Ishikawa (cell line): ENCODE results near the gene CAMTA1.

Source experiments
- CEBPB ChIP-seq: IDR thresholded peaks from 2 replicates; pipeline ENCODE4 v1.6.1; 2012
- CREB1 ChIP-seq: IDR thresholded peaks from 2 replicates; pipeline ENCODE4 v1.6.1; 2012; ENCODE audit warnings: low read depth
- EGR1 ChIP-seq: IDR thresholded peaks from 2 replicates; pipeline ENCODE4 v1.6.1; 2012
- EP300 ChIP-seq: IDR thresholded peaks from 2 replicates; pipeline ENCODE4 v1.6.1; 2012; ENCODE audit warnings: borderline replicate concordance
- FOXM1 ChIP-seq: IDR thresholded peaks from 2 replicates; pipeline ENCODE4 v1.6.1; 2012; ENCODE audit warnings: low read depth, borderline replicate concordance
- MAX ChIP-seq: IDR thresholded peaks from 2 replicates; pipeline ENCODE4 v1.6.1; 2012
- NFIC ChIP-seq: IDR thresholded peaks from 2 replicates; pipeline ENCODE4 v1.6.1; 2012
- RAD21 ChIP-seq: IDR thresholded peaks from 2 replicates; pipeline ENCODE4 v1.6.1; 2012; ENCODE audit warnings: low read depth
- REST ChIP-seq: IDR thresholded peaks from 2 replicates; pipeline ENCODE4 v1.6.1; 2012; ENCODE audit warnings: low read depth, mild to moderate bottlenecking
- TAF1 ChIP-seq: IDR thresholded peaks from 2 replicates; pipeline ENCODE4 v1.6.1; 2012; ENCODE audit warnings: low read depth, mild to moderate bottlenecking
- TCF12 ChIP-seq: IDR thresholded peaks from 2 replicates; pipeline ENCODE4 v1.6.1; 2012; ENCODE audit warnings: low read depth
- TEAD4 ChIP-seq: IDR thresholded peaks from 2 replicates; pipeline ENCODE4 v1.6.1; 2012
- USF1 ChIP-seq: IDR thresholded peaks from 2 replicates; pipeline ENCODE4 v1.6.1; 2012
- YY1 ChIP-seq: IDR thresholded peaks from 2 replicates; pipeline ENCODE4 v1.6.1; 2012; ENCODE audit warnings: low read depth
- ZBTB7A ChIP-seq: IDR thresholded peaks from 2 replicates; pipeline ENCODE4 v1.6.1; 2012; ENCODE audit warnings: low read depth

CAMTA1 gene

GRCh38 chr1:6869545-6869944 lies 84.3 kb downstream of the CAMTA1 start:
- TF ChIP-seq CEBPB (no peak), FOXM1 (no peak), CREB1 (no peak), YY1 (no peak), TCF12 (no peak), NFIC (no peak), REST (no peak), USF1 (no peak), EGR1 (no peak), EP300 (no peak), MAX (no peak), RAD21 (no peak), ZBTB7A (no peak)

GRCh38 chr1:6870086-6870485 lies 84.8 kb downstream of the CAMTA1 start:
- TF ChIP-seq TAF1, result no peak
- no peak for TF ChIP-seq MAX
- TF ChIP-seq CREB1, result no peak
- TF ChIP-seq YY1, result no peak
- no peak for TF ChIP-seq RAD21
- TF ChIP-seq ZBTB7A, result no peak
- TF ChIP-seq FOXM1, result no peak
- TF ChIP-seq NFIC, result no peak
- no peak for TF ChIP-seq CEBPB
- no peak for TF ChIP-seq REST
- TF ChIP-seq TEAD4, result no peak
- no peak for TF ChIP-seq EGR1
- TF ChIP-seq EP300, result no peak

- no peak for TF ChIP-seq REST
- TF ChIP-seq CEBPB, result no peak
- no peak for TF ChIP-seq NFIC
- TF ChIP-seq ZBTB7A, result no peak
- TF ChIP-seq EP300, result no peak
- TF ChIP-seq MAX, result no peak
- no peak for TF ChIP-seq EGR1
- TF ChIP-seq TCF12, result no peak
- no peak for TF ChIP-seq CREB1
- TF ChIP-seq USF1, result no peak
- TF ChIP-seq TEAD4, result no peak
Observed at GRCh38 chr1:6870571-6870970, 85.3 kb downstream of the CAMTA1 start.

GRCh38 chr1:6871300-6871972 lies 86.2 kb downstream of the CAMTA1 start:
- no peak for TF ChIP-seq TCF12
- TF ChIP-seq EGR1, result no peak
- no peak for TF ChIP-seq YY1
